ENCODE results near the gene GON4L.
A peak's percentile ranks its signal among the peaks of the same experiment; 100 is the strongest.

Gene GON4L

GRCh38 chr1:155884982-155885381 is 28.0 kb upstream of the GON4L start:
- Mint-ChIP-seq H3K27me3 (no peaks in the 10 kb centered on the region), H3K27ac (no peak overlapping the region), H3K9me3 (ENCODE audit: low read depth) (no peaks in the 10 kb centered on the region), H3K36me3 (peaks cover 2% of the 10 kb centered on the region), H3K4me1 (ENCODE audit: low read depth) (no peaks in the 10 kb centered on the region), H3K4me3 (no peak overlapping the region)

GRCh38 chr1:155884031-155884960 is 27.3 kb upstream of the GON4L start:
- Mint-ChIP-seq H3K27me3 (no peaks in the 10 kb centered on the region), H3K4me1 (ENCODE audit: low read depth) (no peaks in the 10 kb centered on the region), H3K9me3 (ENCODE audit: low read depth) (no peaks in the 10 kb centered on the region), H3K36me3 (peaks cover 2% of the 10 kb centered on the region), H3K4me3 (no peak overlapping the region), H3K27ac (no peak overlapping the region)

GRCh38 chr1:155882766-155883165 is 25.8 kb upstream of the GON4L start:
- H3K27ac Mint-ChIP-seq, result no peak overlapping the region
- no peak overlapping the region for H3K4me3 Mint-ChIP-seq
- no peaks in the 10 kb centered on the region for H3K27me3 Mint-ChIP-seq
- peaks cover under 1% of the 10 kb centered on the region for H3K36me3 Mint-ChIP-seq
- H3K9me3 Mint-ChIP-seq (ENCODE audit: low read depth), result no peaks in the 10 kb centered on the region
- H3K4me1 Mint-ChIP-seq (ENCODE audit: low read depth), result no peaks in the 10 kb centered on the region

GRCh38 chr1:155882235-155882634 is 25.2 kb upstream of the GON4L start:
- Mint-ChIP-seq H3K9me3 (ENCODE audit: low read depth) (no peaks in the 10 kb centered on the region), H3K4me1 (ENCODE audit: low read depth) (no peaks in the 10 kb centered on the region), H3K27me3 (no peaks in the 10 kb centered on the region), H3K36me3 (no peaks in the 10 kb centered on the region), H3K4me3 (no peak overlapping the region), H3K27ac (no peak overlapping the region)

- Mint-ChIP-seq H3K4me1 (ENCODE audit: low read depth) (no peaks in the 10 kb centered on the region), H3K36me3 (no peaks in the 10 kb centered on the region), H3K9me3 (ENCODE audit: low read depth) (no peaks in the 10 kb centered on the region), H3K27me3 (no peaks in the 10 kb centered on the region), H3K27ac (no peak overlapping the region), H3K4me3 (no peak overlapping the region)
Measured at GRCh38 chr1:155880950-155881349, 23.9 kb upstream of the GON4L start.

GRCh38 chr1:155880251-155880650 is 23.2 kb upstream of the GON4L start:
- no peaks in the 10 kb centered on the region for H3K9me3 Mint-ChIP-seq (ENCODE audit: low read depth)
- H3K27me3 Mint-ChIP-seq, result no peaks in the 10 kb centered on the region
- no peak overlapping the region for H3K27ac Mint-ChIP-seq
- no peaks in the 10 kb centered on the region for H3K36me3 Mint-ChIP-seq
- H3K4me3 Mint-ChIP-seq, result no peak overlapping the region
- H3K4me1 Mint-ChIP-seq (ENCODE audit: low read depth), result no peaks in the 10 kb centered on the region

- Mint-ChIP-seq H3K27me3 (no peaks in the 10 kb centered on the region), H3K36me3 (no peaks in the 10 kb centered on the region), H3K4me1 (ENCODE audit: low read depth) (no peaks in the 10 kb centered on the region), H3K4me3 (no peak overlapping the region), H3K9me3 (ENCODE audit: low read depth) (no peaks in the 10 kb centered on the region), H3K27ac (no peak overlapping the region)
Measured at GRCh38 chr1:155877945-155878344, 20.9 kb upstream of the GON4L start.

GRCh38 chr1:155873860-155874259 is 16.8 kb upstream of the GON4L start:
- Mint-ChIP-seq H3K9me3 (ENCODE audit: low read depth) (no peaks in the 10 kb centered on the region), H3K4me3 (no peak overlapping the region), H3K36me3 (peaks cover 2% of the 10 kb centered on the region), H3K27me3 (no peaks in the 10 kb centered on the region), H3K27ac (no peak overlapping the region), H3K4me1 (ENCODE audit: low read depth) (no peaks in the 10 kb centered on the region)

GRCh38 chr1:155872527-155872926 is 15.5 kb upstream of the GON4L start:
- H3K36me3 Mint-ChIP-seq, result peaks cover 2% of the 10 kb centered on the region
- H3K4me3 Mint-ChIP-seq, result no peak overlapping the region
- H3K27ac Mint-ChIP-seq, result no peak overlapping the region
- no peaks in the 10 kb centered on the region for H3K9me3 Mint-ChIP-seq (ENCODE audit: low read depth)
- H3K27me3 Mint-ChIP-seq, result no peaks in the 10 kb centered on the region
- H3K4me1 Mint-ChIP-seq (ENCODE audit: low read depth), result no peaks in the 10 kb centered on the region

- no peak overlapping the region for H3K27ac Mint-ChIP-seq
- no peaks in the 10 kb centered on the region for H3K9me3 Mint-ChIP-seq (ENCODE audit: low read depth)
- no peaks in the 10 kb centered on the region for H3K4me1 Mint-ChIP-seq (ENCODE audit: low read depth)
- peaks cover 2% of the 10 kb centered on the region for H3K36me3 Mint-ChIP-seq
- no peak overlapping the region for H3K4me3 Mint-ChIP-seq
- H3K27me3 Mint-ChIP-seq, result no peaks in the 10 kb centered on the region
Measured at GRCh38 chr1:155871390-155871789, 14.4 kb upstream of the GON4L start.

- Mint-ChIP-seq H3K36me3 (peaks cover 2% of the 10 kb centered on the region), H3K9me3 (ENCODE audit: low read depth) (no peaks in the 10 kb centered on the region), H3K4me1 (ENCODE audit: low read depth) (no peaks in the 10 kb centered on the region), H3K27ac (no peak overlapping the region), H3K4me3 (no peak overlapping the region), H3K27me3 (no peaks in the 10 kb centered on the region)
Measured at GRCh38 chr1:155867766-155868165, 10.8 kb upstream of the GON4L start.

- no peaks in the 10 kb centered on the region for H3K36me3 Mint-ChIP-seq
- no peak overlapping the region for H3K4me3 Mint-ChIP-seq
- no peak overlapping the region for H3K27ac Mint-ChIP-seq
- peaks cover 2% of the 10 kb centered on the region for H3K27me3 Mint-ChIP-seq
- no peaks in the 10 kb centered on the region for H3K9me3 Mint-ChIP-seq (ENCODE audit: low read depth)
- peaks cover 8% of the 10 kb centered on the region for H3K4me1 Mint-ChIP-seq (ENCODE audit: low read depth)
Measured at GRCh38 chr1:155864393-155864792, 7.4 kb upstream of the GON4L start.

- H3K4me3 Mint-ChIP-seq, result no peak overlapping the region
- H3K27ac Mint-ChIP-seq, result no peak overlapping the region
- H3K4me1 Mint-ChIP-seq (ENCODE audit: low read depth), result peaks cover 27% of the 10 kb centered on the region
- peaks cover 2% of the 10 kb centered on the region for H3K27me3 Mint-ChIP-seq
- no peaks in the 10 kb centered on the region for H3K9me3 Mint-ChIP-seq (ENCODE audit: low read depth)
- no peaks in the 10 kb centered on the region for H3K36me3 Mint-ChIP-seq
Measured at GRCh38 chr1:155861896-155862295, 4.9 kb upstream of the GON4L start.

GRCh38 chr1:155860970-155861510 is 4.0 kb upstream of the GON4L start:
- Mint-ChIP-seq H3K27ac (peak overlapping the region; percentile 16), H3K9me3 (ENCODE audit: low read depth) (no peaks in the 10 kb centered on the region), H3K36me3 (no peaks in the 10 kb centered on the region), H3K4me1 (ENCODE audit: low read depth) (peaks cover 30% of the 10 kb centered on the region), H3K4me3 (peak overlapping the region; percentile 100), H3K27me3 (peaks cover 2% of the 10 kb centered on the region)

- Mint-ChIP-seq H3K36me3 (no peaks in the 10 kb centered on the region), H3K4me1 (ENCODE audit: low read depth) (peaks cover 33% of the 10 kb centered on the region), H3K9me3 (ENCODE audit: low read depth) (no peaks in the 10 kb centered on the region), H3K27me3 (peaks cover 2% of the 10 kb centered on the region), H3K4me3 (peak overlapping the region; percentile 100), H3K27ac (peak overlapping the region; percentile 87)
Measured at GRCh38 chr1:155859881-155860871, 3.2 kb upstream of the GON4L start.
